ENCODE measurements around the gene SYNDIG1L.

SYNDIG1L gene

DNA sequence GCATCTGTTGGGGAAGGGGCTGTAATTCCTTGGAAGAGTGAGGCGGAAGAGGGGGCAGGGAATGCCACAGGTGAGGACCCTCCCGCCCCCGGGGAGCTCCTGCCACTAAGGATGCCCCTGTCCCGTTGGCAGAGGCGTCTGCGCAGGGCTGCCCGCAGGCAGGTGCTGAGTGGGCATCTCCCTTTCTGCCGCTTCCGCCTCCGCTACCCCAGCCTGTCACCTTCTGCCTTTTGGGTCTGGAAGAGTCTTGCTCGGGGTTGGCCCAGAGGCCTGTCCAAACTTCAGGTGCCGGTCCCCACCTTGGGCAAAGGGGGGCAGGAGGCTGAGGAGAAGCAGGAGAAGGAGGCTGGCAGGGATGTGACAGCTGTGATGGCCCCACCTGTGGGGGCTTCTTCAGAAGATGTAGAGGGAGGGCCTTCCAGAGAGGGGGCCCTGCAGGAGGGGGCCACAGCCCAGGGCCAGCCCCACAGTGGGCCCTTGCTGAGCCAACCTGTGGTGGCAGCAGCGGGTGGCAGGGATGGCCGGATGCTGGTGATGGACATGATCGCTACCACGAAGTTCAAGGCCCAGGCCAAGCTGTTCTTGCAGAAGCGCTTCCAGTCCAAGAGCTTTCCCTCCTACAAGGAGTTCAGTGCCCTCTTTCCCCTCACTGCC lies 67.7 kb downstream of the SYNDIG1L start:
- DNase-seq (ENCODE audit: low spot score), result no peak

DNA sequence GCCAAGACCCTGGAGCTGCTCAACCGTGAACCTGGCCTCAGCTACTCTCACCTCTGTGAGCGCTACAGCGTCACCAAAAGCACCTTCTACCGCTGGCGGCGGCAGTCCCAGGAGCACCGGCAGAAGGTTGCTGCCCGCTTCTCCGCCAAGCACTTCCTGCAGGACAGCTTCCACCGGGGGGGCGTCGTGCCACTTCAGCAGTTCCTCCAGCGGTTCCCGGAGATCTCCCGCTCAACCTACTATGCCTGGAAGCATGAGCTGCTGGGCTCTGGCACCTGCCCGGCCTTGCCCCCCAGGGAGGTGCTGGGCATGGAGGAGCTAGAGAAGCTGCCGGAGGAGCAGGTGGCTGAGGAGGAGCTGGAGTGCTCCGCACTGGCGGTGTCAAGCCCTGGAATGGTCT lies 68.4 kb downstream of the SYNDIG1L start:
- no peak for DNase-seq (ENCODE audit: low spot score)

DNA sequence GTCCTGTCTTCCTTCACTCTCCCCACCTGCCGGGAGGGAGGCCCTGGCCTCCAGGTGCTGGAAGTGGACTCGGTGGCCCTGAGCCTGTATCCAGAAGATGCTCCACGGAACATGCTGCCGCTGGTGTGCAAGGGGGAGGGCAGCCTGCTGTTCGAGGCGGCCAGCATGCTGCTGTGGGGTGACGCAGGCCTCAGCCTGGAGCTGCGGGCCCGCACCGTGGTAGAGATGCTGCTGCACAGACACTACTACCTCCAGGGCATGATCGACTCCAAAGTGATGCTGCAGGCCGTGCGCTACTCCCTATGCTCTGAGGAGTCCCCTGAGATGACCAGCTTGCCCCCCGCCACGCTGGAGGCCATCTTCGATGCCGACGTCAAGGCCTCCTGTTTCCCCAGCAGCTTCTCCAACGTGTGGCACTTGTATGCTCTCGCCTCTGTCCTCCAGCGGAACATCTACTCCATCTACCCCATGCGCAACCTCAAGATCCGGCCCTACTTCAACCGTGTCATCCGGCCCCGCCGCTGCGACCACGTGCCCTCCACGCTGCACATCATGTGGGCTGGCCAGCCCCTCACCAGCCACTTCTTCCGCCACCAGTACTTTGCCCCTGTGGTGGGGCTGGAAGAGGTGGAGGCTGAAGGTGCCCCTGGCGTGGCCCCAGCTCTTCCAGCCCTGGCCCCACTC lies 69.0 kb downstream of the SYNDIG1L start:
- no peak for DNase-seq (ENCODE audit: low spot score)
